Measurements from ENCODE around the gene NAALADL2. TPM values are rescaled to one million over a fixed set of nuclear protein-coding genes. Genes with fewer than 3 reads are reported as not detected.

The NAALADL2 gene
- total RNA-seq, 1 experiment from 2014 or later, result 1.6 TPM

DNA sequence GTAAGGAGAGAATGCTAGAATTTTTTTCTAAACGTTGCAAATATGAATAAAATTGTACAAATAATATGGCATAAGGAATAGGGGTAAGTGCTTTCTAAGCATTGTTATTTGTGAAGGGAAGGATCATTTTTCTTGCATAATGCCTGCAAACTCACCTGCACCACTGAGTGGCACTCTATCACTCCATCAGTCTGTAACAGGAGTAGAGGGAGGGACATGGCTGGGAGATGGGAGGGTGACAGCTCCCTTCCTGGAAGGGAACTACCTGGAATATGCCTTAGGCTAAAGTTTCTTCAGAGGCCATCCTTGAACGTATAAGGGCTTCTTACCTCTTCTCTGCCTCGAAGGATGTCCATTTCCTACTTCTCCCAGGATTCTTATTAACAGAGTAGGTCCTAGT, 3.0 kb downstream of the NAALADL2 start:
- Mint-ChIP-seq H3K27me3 (ENCODE audit: low read depth) (no peaks in the 10 kb centered on the region), H3K9me3 (no peaks in the 10 kb centered on the region), H3K4me3 (no peak overlapping the region), H3K27ac (no peak overlapping the region), H3K4me1 (peaks cover 15 to 20% of the 10 kb centered on the region in 2 experiments), H3K36me3 (ENCODE audit: insufficient read depth in 1 of 3, low read depth in 3 of 3) (no peaks in the 10 kb centered on the region)
- Histone ChIP-seq H2BK15ac (ENCODE audit: low read depth, low read length) (no peak overlapping the region), H3K9ac (ENCODE audit: extremely low read depth, insufficient read length, low read length) (no peak overlapping the region), H3K23ac (ENCODE audit: insufficient read length, low read depth, low read length) (no peak overlapping the region), H3K9me3 (ENCODE audit: control insufficient read depth, low read depth, low read length) (no peaks in the 10 kb centered on the region), H3K56ac (ENCODE audit: insufficient read length, low read depth, low read length) (no peak overlapping the region), H2BK12ac (ENCODE audit: insufficient read length, low read depth, low read length) (no peak overlapping the region), H2BK120ac (ENCODE audit: low read depth, low read length, poor library complexity, severe bottlenecking) (no peak overlapping the region), H3K18ac (ENCODE audit: insufficient read length, low read depth, low read length) (no peak overlapping the region), H3K79me2 (ENCODE audit: insufficient read depth, low read length) (no peaks in the 10 kb centered on the region), H2BK5ac (ENCODE audit: insufficient read length, low read length) (no peak overlapping the region), H2BK20ac (ENCODE audit: low read depth, low read length, poor library complexity, severe bottlenecking) (no peak overlapping the region), H4K20me1 (ENCODE audit: control insufficient read depth, insufficient read depth, insufficient read length) (no peaks in the 10 kb centered on the region), H2AFZ (ENCODE audit: low read length) (peak overlapping the region; percentile 62), H3K27me3 (ENCODE audit: insufficient read depth, low read length) (no peaks in the 10 kb centered on the region), H3K23me2 (ENCODE audit: insufficient read length, low read depth, low read length, poor library complexity, severe bottlenecking) (no peaks in the 10 kb centered on the region), H3K4me1 (ENCODE audit: insufficient read depth, low read length) (no peaks in the 10 kb centered on the region), H3K79me1 (ENCODE audit: insufficient read depth, low read depth, low read length, poor library complexity, severe bottlenecking) (no peaks in the 10 kb centered on the region), H4K8ac (replicated peaks; ENCODE audit: insufficient read length, low read depth, low read length) (no peak overlapping the region), H4K5ac (ENCODE audit: insufficient read length, low read depth, low read length) (no peak overlapping the region), H3K4me2 (ENCODE audit: insufficient read depth, insufficient read length, low read length) (no peak overlapping the region), H3K27ac (ENCODE audit: insufficient read length, low read depth, low read length) (no peak overlapping the region), H4K91ac (ENCODE audit: insufficient read length, low read depth, low read length) (no peak overlapping the region), H2AK5ac (ENCODE audit: insufficient read length, low read length) (no peak overlapping the region), H3K14ac (ENCODE audit: insufficient read depth, low read length) (no peak overlapping the region), H3K4ac (ENCODE audit: low read depth, low read length) (no peak overlapping the region), H3T11ph (ENCODE audit: low read length) (no peak overlapping the region)
- no CpG with 5 or more reads among the region's 3 CpGs for WGBS (ENCODE audit: extremely low coverage, insufficient read length, low lambda C conversion rate)
- DNase-seq, result peak; percentile 69
- TF ChIP-seq, protein P1, sequence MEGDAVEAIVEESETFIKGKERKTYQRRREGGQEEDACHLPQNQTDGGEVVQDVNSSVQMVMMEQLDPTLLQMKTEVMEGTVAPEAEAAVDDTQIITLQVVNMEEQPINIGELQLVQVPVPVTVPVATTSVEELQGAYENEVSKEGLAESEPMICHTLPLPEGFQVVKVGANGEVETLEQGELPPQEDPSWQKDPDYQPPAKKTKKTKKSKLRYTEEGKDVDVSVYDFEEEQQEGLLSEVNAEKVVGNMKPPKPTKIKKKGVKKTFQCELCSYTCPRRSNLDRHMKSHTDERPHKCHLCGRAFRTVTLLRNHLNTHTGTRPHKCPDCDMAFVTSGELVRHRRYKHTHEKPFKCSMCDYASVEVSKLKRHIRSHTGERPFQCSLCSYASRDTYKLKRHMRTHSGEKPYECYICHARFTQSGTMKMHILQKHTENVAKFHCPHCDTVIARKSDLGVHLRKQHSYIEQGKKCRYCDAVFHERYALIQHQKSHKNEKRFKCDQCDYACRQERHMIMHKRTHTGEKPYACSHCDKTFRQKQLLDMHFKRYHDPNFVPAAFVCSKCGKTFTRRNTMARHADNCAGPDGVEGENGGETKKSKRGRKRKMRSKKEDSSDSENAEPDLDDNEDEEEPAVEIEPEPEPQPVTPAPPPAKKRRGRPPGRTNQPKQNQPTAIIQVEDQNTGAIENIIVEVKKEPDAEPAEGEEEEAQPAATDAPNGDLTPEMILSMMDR (conservative IDR thresholded peaks at IDR 0.05), result peak; percentile 68

Measured in H9 (cell line).